B cell (primary cell): Measurements from ENCODE around the gene CLEC2B. TPM values are rescaled to one million over a fixed set of nuclear protein-coding genes. Genes with fewer than 3 reads are reported as not detected.

ENCODE experiments used
- ATAC-seq: fragments of 200-7000 bp; cut with Tn5 transposase; one replicate; pipeline ENCODE4 v1.10.0; 2021; ENCODE audit warnings: low read depth, mild to moderate bottlenecking, moderate number of reproducible peaks, moderate library complexity
- CTCF ChIA-PET: fragments of 350-600 bp; sonication (Branson Sonifier 250); formaldehyde crosslinking; loops from one replicate; lab custom pipeline; 2021; ENCODE audit warnings: antibody characterized with exemption, inconsistent platforms; lab: Charles Lee
- POLR2A ChIA-PET: fragments of 350-600 bp; sonication (Branson Sonifier 250); formaldehyde crosslinking; loops from one replicate; lab custom pipeline; 2021; ENCODE audit warnings: antibody characterized with exemption; lab: Charles Lee
- DNase-seq: peaks from one replicate; pipeline ENCODE4 v3.0.0; 2013
- H2AFZ ChIP-seq: 2 replicates; pipeline ENCODE4 v1.6.1; 2012; ENCODE audit warnings: mild to moderate bottlenecking, low read depth, low read length; ENCODE audit not compliant: insufficient read depth, poor library complexity, severe bottlenecking
- H3K27ac ChIP-seq, 2 donors: 1 replicate in 1 of 2; 2 replicates in 1 of 2; pipeline ENCODE4 v1.5.1; 2012 to 2013; ENCODE audit warnings: low read length in 2 of 2, mild to moderate bottlenecking in 2 of 2, moderate library complexity in 1 of 2
- H3K27me3 ChIP-seq, 4 experiments: fragments of 200-600 bp in 1 of 4; sonication (generic) in 1 of 4; replicated peaks in 1 of 4; 1 replicate in 2 of 4; 2 replicates in 2 of 4; pipeline versions ENCODE4 v1.6.1 to v1.7.0; 2013 to 2016; ENCODE audit warnings: low read length in 3 of 4, mild to moderate bottlenecking in 2 of 4, mixed read lengths in 1 of 4, moderate library complexity in 1 of 4; ENCODE audit not compliant: insufficient read depth in 4 of 4, control insufficient read depth in 3 of 4; ENCODE audit errors: control extremely low read depth in 1 of 4
- H3K36me3 ChIP-seq, 2 experiments: replicated peaks in 1 of 2; 1 replicate in 1 of 2; 2 replicates in 1 of 2; pipeline versions ENCODE4 v1.6.1 to v1.7.1; 2013; ENCODE audit warnings: low read length in 1 of 2; ENCODE audit not compliant: insufficient read depth in 2 of 2, control insufficient read depth in 1 of 2; ENCODE audit errors: control extremely low read depth in 1 of 2, extremely low read depth in 1 of 2
- H3K4me1 ChIP-seq, 2 donors: fragments of 200-600 bp in 1 of 2; sonication (generic) in 1 of 2; 1 replicate in 1 of 2; 2 replicates in 1 of 2; pipeline versions ENCODE4 v1.5.1 to v1.6.1; 2013 to 2017; ENCODE audit warnings: low read length in 2 of 2; ENCODE audit not compliant: control insufficient read depth in 2 of 2, insufficient read depth in 2 of 2
- H3K4me2 ChIP-seq: replicated peaks from 2 replicates; pipeline ENCODE3; 2012; ENCODE audit warnings: mild to moderate bottlenecking, low read depth, low read length; ENCODE audit not compliant: poor library complexity, severe bottlenecking
- H3K4me3 ChIP-seq, 5 experiments: fragments of 200-600 bp in 1 of 5; sonication (generic) in 1 of 5; 1 replicate in 3 of 5; 2 replicates in 2 of 5; pipeline versions ENCODE4 v1.5.1 to v1.7.0; 2011 to 2016; ENCODE audit warnings: low read length in 4 of 5, mild to moderate bottlenecking in 4 of 5, low read depth in 2 of 5, control low read depth in 1 of 5, moderate library complexity in 1 of 5; ENCODE audit not compliant: insufficient read depth in 1 of 5; ENCODE audit errors: control extremely low read depth in 1 of 5, extremely low read depth in 1 of 5
- H3K79me2 ChIP-seq: fragments of 200-600 bp; sonication (generic); one replicate; pipeline ENCODE4 v1.6.0; 2016; ENCODE audit warnings: low read length; ENCODE audit not compliant: control insufficient read depth, insufficient read depth
- H3K9ac ChIP-seq: fragments of 200-600 bp; sonication (generic); 2 replicates; pipeline ENCODE4 v1.6.1; 2017; ENCODE audit warnings: mild to moderate bottlenecking, low read length, moderate library complexity
- H3K9me3 ChIP-seq, 3 donors: one replicate each; pipeline versions ENCODE4 v1.6.1 to v1.7.1; 2013; ENCODE audit warnings: low read length in 2 of 3; ENCODE audit not compliant: control insufficient read depth in 2 of 3, insufficient read depth in 1 of 3; ENCODE audit errors: control extremely low read depth in 1 of 3
- H4K20me1 ChIP-seq: 2 replicates; pipeline ENCODE4 v1.6.0; 2012; ENCODE audit warnings: mild to moderate bottlenecking, low read length; ENCODE audit not compliant: insufficient read depth, control insufficient read depth, poor library complexity, severe bottlenecking
- H3K27ac Mint-ChIP-seq: one replicate; pipeline ENCODE4 v1.8.0; 2021; ENCODE audit warnings: mixed read lengths
- H3K27me3 Mint-ChIP-seq: one replicate; pipeline ENCODE4 v1.8.0; 2021; ENCODE audit warnings: mixed read lengths
- H3K4me1 Mint-ChIP-seq: one replicate; pipeline ENCODE4 v1.8.0; 2021; ENCODE audit warnings: mixed read lengths
- H3K4me3 Mint-ChIP-seq: one replicate; pipeline ENCODE4 v1.8.0; 2021; ENCODE audit warnings: mixed read lengths
- H3K9me3 Mint-ChIP-seq: one replicate; pipeline ENCODE4 v1.8.0; 2022; ENCODE audit warnings: mixed read lengths; ENCODE audit not compliant: insufficient read depth
- CTCF ChIP-seq: fragments of 200-600 bp; IDR thresholded peaks from one replicate; pipeline ENCODE4 v1.8.0; 2022; ENCODE audit warnings: antibody characterized with exemption, mild to moderate bottlenecking
- EZH2 ChIP-seq: IDR thresholded peaks from 2 replicates; pipeline ENCODE4 v1.6.1; 2012; ENCODE audit warnings: borderline replicate concordance, low read depth, mild to moderate bottlenecking, moderate library complexity, low read length; ENCODE audit not compliant: insufficient read depth, poor library complexity, severe bottlenecking
- WGBS: methylation state at CpG from one replicate; pipeline ENCODE4 v1.1.5; 2013; ENCODE audit warnings: missing lambda C conversion rate; ENCODE audit not compliant: insufficient coverage; 5-methylcytosine and 5-hydroxymethylcytosine counted together
- intact Hi-C: fragments of 100-400 bp; cut with micrococcal nuclease; formaldehyde crosslinking; loops from one replicate; pipeline ENCODE4 v1.10.0; 2022
- polyA plus RNA-seq: library from polyadenylated mRNA; depleted of rRNA; stranded (reverse); fragments of >200 nt; gene quantifications from 2 replicates; pipeline ENCODE4 v1.2.3, GENCODE V29; 2012
- total RNA-seq, 2 donors: library from RNA; stranded (reverse); fragments of 120-200 nt in 1 of 2; gene quantifications; 1 replicate in 1 of 2; 2 replicates in 1 of 2; pipeline versions ENCODE4 v1.2.3 to v1.2.4, GENCODE V29; 2013 to 2022

CLEC2B gene
- total and polyA plus RNA-seq, 2 donors (not counting 1 experiment from before 2014, with no cell fraction given), result 31.6 to 58.2 TPM

GRCh38 chr12:9866860-9867269, 2.3 kb downstream of the CLEC2B start:
- Histone ChIP-seq H3K79me2 (peaks cover 83% of the 10 kb centered on the region), H4K20me1 (peaks cover 17% of the 10 kb centered on the region), H3K9ac (peak overlapping the region; percentile 69), H3K4me1 (peaks cover 10 to 19% of the 10 kb centered on the region in 2 donors), H2AFZ (no peak overlapping the region), H3K4me3 (peak overlapping the region; percentile 33 to 97 (median 60)), H3K27ac (peak overlapping the region; percentile 59 to 90), H3K9me3 (peaks cover 0 to 10% (median 0%) of the 10 kb centered on the region in 3 donors), H3K4me2 (peak overlapping the region; percentile 75), H3K27me3 (no peaks in the 10 kb centered on the region), H3K36me3 (no peaks in the 10 kb centered on the region)
- ATAC-seq (no peak), DNase-seq (peak; percentile 43)
- Mint-ChIP-seq H3K27me3 (no peaks in the 10 kb centered on the region), H3K27ac (peak overlapping the region; percentile 81), H3K9me3 (peaks cover 11% of the 10 kb centered on the region), H3K4me1 (peaks cover 47% of the 10 kb centered on the region), H3K4me3 (peak overlapping the region; percentile 90)
- 3% methylated on average over 3 of the region's 4 CpGs for WGBS
- ChIA-PET CTCF (interaction anchor here (0.9 to 4.3 kb wide), 5 partner anchors 53 to 325 kb away, joined by 3 to 14 read pairs (median 4); no protein-coding TSS in a partner anchor), POLR2A (no interaction called here)
- intact Hi-C loops, result loop anchor here (2.0 to 10.0 kb wide), 5 partner anchors 55 to 745 kb away; partner anchors contain the start of gene MAGOHB
- no peak for TF ChIP-seq CTCF
- TF ChIP-seq EZH2, result no peak
